Duodenal mucosa (tissue), 2 donors: ENCODE results near the gene CCDC83.
"Not testable (repeated sequence)": the region's sequence is repeated elsewhere in the genome, so short reads cannot be mapped to it uniquely, and the experiment has no call there.

Source experiments
- H3K27ac ChIP-seq: one replicate; pipeline ENCODE4 v1.7.0; 2013; ENCODE audit warnings: low read depth, low read length
- H3K27me3 ChIP-seq, 2 donors: one replicate each; pipeline ENCODE4 v1.7.0; 2013; ENCODE audit warnings: low read length in 2 of 2, control low read depth in 1 of 2; ENCODE audit not compliant: insufficient read depth in 2 of 2, control insufficient read depth in 1 of 2
- H3K36me3 ChIP-seq, 2 donors: one replicate each; pipeline ENCODE4 v1.7.0; 2013; ENCODE audit warnings: low read length in 2 of 2, control low read depth in 1 of 2; ENCODE audit not compliant: insufficient read depth in 2 of 2, control insufficient read depth in 1 of 2
- H3K4me1 ChIP-seq, 2 donors: one replicate each; pipeline ENCODE4 v1.7.0; 2013; ENCODE audit warnings: low read length in 2 of 2, control low read depth in 1 of 2; ENCODE audit not compliant: insufficient read depth in 2 of 2, control insufficient read depth in 1 of 2
- H3K4me3 ChIP-seq, 2 donors: one replicate each; pipeline ENCODE4 v1.7.0; 2013; ENCODE audit warnings: low read length in 2 of 2, low read depth in 1 of 2
- H3K9ac ChIP-seq, 2 donors: one replicate each; pipeline ENCODE4 v1.7.0; 2013; ENCODE audit warnings: low read length in 2 of 2, low read depth in 1 of 2
- H3K9me3 ChIP-seq, 2 donors: one replicate each; pipeline ENCODE4 v1.7.0; 2013; ENCODE audit warnings: low read length in 2 of 2, control low read depth in 1 of 2; ENCODE audit not compliant: control insufficient read depth in 1 of 2

Gene CCDC83

GRCh38 chr11:85948884-85949283 lies 93.7 kb downstream of the CCDC83 start:
- Histone ChIP-seq H3K27ac (no peak overlapping the region), H3K4me3 (no peak overlapping the region), H3K36me3 (peaks cover 0 to 1% of the 10 kb centered on the region in 2 donors), H3K9ac (no peak overlapping the region), H3K27me3 (no peaks in the 10 kb centered on the region), H3K9me3 (no peaks in the 10 kb centered on the region), H3K4me1 (peaks cover 0 to 6% of the 10 kb centered on the region in 2 donors)

GRCh38 chr11:85949798-85950197 lies 94.6 kb downstream of the CCDC83 start:
- Histone ChIP-seq H3K9ac (no peak overlapping the region), H3K4me3 (no peak overlapping the region), H3K9me3 (no peaks in the 10 kb centered on the region), H3K27me3 (no peaks in the 10 kb centered on the region), H3K36me3 (peaks cover 0 to 9% of the 10 kb centered on the region in 2 donors), H3K4me1 (peaks cover 0 to 6% of the 10 kb centered on the region in 2 donors), H3K27ac (no peak overlapping the region)

GRCh38 chr11:85950317-85951048 lies 95.3 kb downstream of the CCDC83 start:
- peaks cover 0 to 6% of the 10 kb centered on the region in 2 donors for H3K4me1 ChIP-seq
- H3K27me3 ChIP-seq = no peaks in the 10 kb centered on the region
- H3K36me3 ChIP-seq = peaks cover 0 to 14% of the 10 kb centered on the region in 2 donors

GRCh38 chr11:85951049-85951405 lies 95.8 kb downstream of the CCDC83 start:
- Histone ChIP-seq H3K9ac (no peak overlapping the region), H3K4me3 (no peak overlapping the region), H3K36me3 (peaks cover 0 to 17% of the 10 kb centered on the region in 2 donors), H3K27ac (no peak overlapping the region), H3K9me3 (no peaks in the 10 kb centered on the region), H3K4me1 (peaks cover 0 to 6% of the 10 kb centered on the region in 2 donors), H3K27me3 (no peaks in the 10 kb centered on the region)

More at GRCh38 chr11:85950317-85951048, 95.3 kb downstream of the CCDC83 start:
- Histone ChIP-seq H3K27ac (no peak overlapping the region), H3K4me3 (no peak overlapping the region), H3K9ac (no peak overlapping the region), H3K9me3 (no peaks in the 10 kb centered on the region)

GRCh38 chr11:85951428-85952107 lies 96.4 kb downstream of the CCDC83 start:
- no peaks in the 10 kb centered on the region for H3K27me3 ChIP-seq
- no peak overlapping the region for H3K27ac ChIP-seq
- H3K4me1 ChIP-seq = peaks cover 0 to 9% of the 10 kb centered on the region in 2 donors
- no peak overlapping the region for H3K4me3 ChIP-seq
- peaks cover 0 to 22% of the 10 kb centered on the region in 2 donors for H3K36me3 ChIP-seq
- no peaks in the 10 kb centered on the region for H3K9me3 ChIP-seq
- no peak overlapping the region for H3K9ac ChIP-seq

GRCh38 chr11:85952108-85952485 lies 96.9 kb downstream of the CCDC83 start:
- not testable (repeated sequence) for H3K27me3 ChIP-seq, H3K9me3 ChIP-seq, H3K4me1 ChIP-seq, H3K9ac ChIP-seq, H3K27ac ChIP-seq, H3K4me3 ChIP-seq
- peaks cover 0 to 24% of the 10 kb centered on the region in 2 donors for H3K36me3 ChIP-seq

- no peaks in the 10 kb centered on the region for H3K27me3 ChIP-seq
- H3K36me3 ChIP-seq = peaks cover 0 to 25% of the 10 kb centered on the region in 2 donors
- no peaks in the 10 kb centered on the region for H3K9me3 ChIP-seq
- no peak overlapping the region for H3K27ac ChIP-seq
- no peak overlapping the region for H3K4me3 ChIP-seq
- no peak overlapping the region for H3K9ac ChIP-seq
- H3K4me1 ChIP-seq = peaks cover 0 to 9% of the 10 kb centered on the region in 2 donors
These were observed 98.4 kb downstream of the CCDC83 start for GRCh38 chr11:85953491-85954143.

GRCh38 chr11:85955531-85955930 lies 100.3 kb downstream of the CCDC83 start:
- no peak overlapping the region for H3K4me3 ChIP-seq
- H3K36me3 ChIP-seq = peaks cover 0 to 30% of the 10 kb centered on the region in 2 donors
- H3K9ac ChIP-seq = no peak overlapping the region
- H3K9me3 ChIP-seq = no peaks in the 10 kb centered on the region
- no peaks in the 10 kb centered on the region for H3K27me3 ChIP-seq
- H3K4me1 ChIP-seq = peaks cover 0 to 9% of the 10 kb centered on the region in 2 donors
- H3K27ac ChIP-seq = no peak overlapping the region

GRCh38 chr11:85960678-85961077 lies 105.5 kb downstream of the CCDC83 start:
- no peaks in the 10 kb centered on the region for H3K9me3 ChIP-seq
- H3K27ac ChIP-seq = no peak overlapping the region
- no peak overlapping the region for H3K9ac ChIP-seq
- H3K27me3 ChIP-seq = no peaks in the 10 kb centered on the region
- peaks cover 9 to 43% of the 10 kb centered on the region in 2 donors for H3K36me3 ChIP-seq
- peaks cover 0 to 9% of the 10 kb centered on the region in 2 donors for H3K4me1 ChIP-seq
- H3K4me3 ChIP-seq = no peak overlapping the region

GRCh38 chr11:85961130-85961529 lies 105.9 kb downstream of the CCDC83 start:
- no peak overlapping the region for H3K4me3 ChIP-seq
- no peak overlapping the region for H3K9ac ChIP-seq
- H3K9me3 ChIP-seq = no peaks in the 10 kb centered on the region
- no peaks in the 10 kb centered on the region for H3K27me3 ChIP-seq
- H3K4me1 ChIP-seq = peaks cover 0 to 9% of the 10 kb centered on the region in 2 donors
- no peak overlapping the region for H3K27ac ChIP-seq
- peaks cover 9 to 44% of the 10 kb centered on the region in 2 donors for H3K36me3 ChIP-seq
